Activated T-cell treated with anti-CD3 and anti-CD28 coated beads for 1 hour (primary cell): Measurements from ENCODE around the gene ZFR2.
"Not testable (repeated sequence)": the region's sequence is repeated elsewhere in the genome, so short reads cannot be mapped to it uniquely, and the experiment has no call there.

ENCODE experiments used
- DNase-seq: peaks from one replicate; pipeline ENCODE4 v3.0.0-alpha.2; 2020; ENCODE audit warnings: low read depth

ZFR2 gene

GRCh38 chr19:3770136-3770999, 98.5 kb downstream of the ZFR2 start:
- no peak for DNase-seq

- DNase-seq, result no peak
These were observed 99.3 kb downstream of the ZFR2 start for GRCh38 chr19:3769494-3769893.

GRCh38 chr19:3768748-3769099, 100.1 kb downstream of the ZFR2 start:
- no peak for DNase-seq

- DNase-seq, result no peak
These were observed 100.7 kb downstream of the ZFR2 start for GRCh38 chr19:3768015-3768747.

- DNase-seq, result no peak
These were observed 101.8 kb downstream of the ZFR2 start for GRCh38 chr19:3767050-3767449.

- DNase-seq, result no peak
These were observed 102.3 kb downstream of the ZFR2 start for GRCh38 chr19:3766520-3766919.

GRCh38 chr19:3765757-3766156, 103.1 kb downstream of the ZFR2 start:
- DNase-seq, result not testable (repeated sequence)

- DNase-seq, result no peak
These were observed 103.7 kb downstream of the ZFR2 start for GRCh38 chr19:3765121-3765520.

GRCh38 chr19:3762501-3763459, 106.1 kb downstream of the ZFR2 start, which contains the start of gene MRPL54:
Gene MRPL54, plus strand, starts transcription at chr19:3762682. Its CDS starts 19 bp downstream, at chr19:3762701.
- peak; percentile 99 for DNase-seq

- no peak for DNase-seq
These were observed 106.7 kb downstream of the ZFR2 start for GRCh38 chr19:3762130-3762473.

- DNase-seq, result peak; percentile 97
These were observed 107.3 kb downstream of the ZFR2 start, which contains the start of gene APBA3 for GRCh38 chr19:3761382-3762129. Gene APBA3, minus strand, starts transcription at chr19:3761692. Its CDS starts 1,428 bp downstream, at chr19:3760264.

GRCh38 chr19:3760871-3761361, 107.9 kb downstream of the ZFR2 start:
- DNase-seq, result no peak

GRCh38 chr19:3759482-3760254, 109.2 kb downstream of the ZFR2 start:
- no peak for DNase-seq

- not testable (repeated sequence) for DNase-seq
These were observed 110.5 kb downstream of the ZFR2 start for GRCh38 chr19:3758297-3758696.

GRCh38 chr19:3757705-3758104, 111.1 kb downstream of the ZFR2 start:
- not testable (repeated sequence) for DNase-seq
